Adrenal gland (tissue), 5 donors: ENCODE results near the gene LMO3.

Source experiments
- POLR2A ChIP-seq, 2 donors: fragments of 450-650 bp; IDR thresholded peaks; one replicate each; pipeline ENCODE4 v1.6.1; 2017; ENCODE audit warnings: antibody characterized with exemption in 2 of 2, mild to moderate bottlenecking in 2 of 2, moderate library complexity in 1 of 2
- TF ChIP-seq, protein P1 (sequence below), 6 experiments: fragments of 450-650 bp in 4 of 6; fragments of 200-600 bp in 2 of 6; sonication (generic) in 1 of 6; IDR thresholded peaks; 1 replicate in 5 of 6; 2 replicates in 1 of 6; pipeline versions ENCODE4 v1.5.1 to v1.8.0; 2016 to 2021; ENCODE audit warnings: antibody characterized with exemption in 6 of 6, mild to moderate bottlenecking in 2 of 6, moderate library complexity in 1 of 6
- donor health status: DM: no; HTN: no; CAD: no.

GRCh38 chr12:16593546-16593945 lies 12.4 kb downstream of the LMO3 start:
- TF ChIP-seq, protein P1, sequence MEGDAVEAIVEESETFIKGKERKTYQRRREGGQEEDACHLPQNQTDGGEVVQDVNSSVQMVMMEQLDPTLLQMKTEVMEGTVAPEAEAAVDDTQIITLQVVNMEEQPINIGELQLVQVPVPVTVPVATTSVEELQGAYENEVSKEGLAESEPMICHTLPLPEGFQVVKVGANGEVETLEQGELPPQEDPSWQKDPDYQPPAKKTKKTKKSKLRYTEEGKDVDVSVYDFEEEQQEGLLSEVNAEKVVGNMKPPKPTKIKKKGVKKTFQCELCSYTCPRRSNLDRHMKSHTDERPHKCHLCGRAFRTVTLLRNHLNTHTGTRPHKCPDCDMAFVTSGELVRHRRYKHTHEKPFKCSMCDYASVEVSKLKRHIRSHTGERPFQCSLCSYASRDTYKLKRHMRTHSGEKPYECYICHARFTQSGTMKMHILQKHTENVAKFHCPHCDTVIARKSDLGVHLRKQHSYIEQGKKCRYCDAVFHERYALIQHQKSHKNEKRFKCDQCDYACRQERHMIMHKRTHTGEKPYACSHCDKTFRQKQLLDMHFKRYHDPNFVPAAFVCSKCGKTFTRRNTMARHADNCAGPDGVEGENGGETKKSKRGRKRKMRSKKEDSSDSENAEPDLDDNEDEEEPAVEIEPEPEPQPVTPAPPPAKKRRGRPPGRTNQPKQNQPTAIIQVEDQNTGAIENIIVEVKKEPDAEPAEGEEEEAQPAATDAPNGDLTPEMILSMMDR (IDR thresholded peaks at IDR 0.05) = no peak
- TF ChIP-seq POLR2A (IDR thresholded peaks at IDR 0.05) = no peak
